ENCODE data around the gene ZNF330. TPM values are rescaled to one million over a fixed set of nuclear protein-coding genes. Genes with fewer than 3 reads are reported as not detected.

Gene ZNF330
- total RNA-seq, 2 experiments from 2014 or later = 48.9 to 53.7 TPM

DNA sequence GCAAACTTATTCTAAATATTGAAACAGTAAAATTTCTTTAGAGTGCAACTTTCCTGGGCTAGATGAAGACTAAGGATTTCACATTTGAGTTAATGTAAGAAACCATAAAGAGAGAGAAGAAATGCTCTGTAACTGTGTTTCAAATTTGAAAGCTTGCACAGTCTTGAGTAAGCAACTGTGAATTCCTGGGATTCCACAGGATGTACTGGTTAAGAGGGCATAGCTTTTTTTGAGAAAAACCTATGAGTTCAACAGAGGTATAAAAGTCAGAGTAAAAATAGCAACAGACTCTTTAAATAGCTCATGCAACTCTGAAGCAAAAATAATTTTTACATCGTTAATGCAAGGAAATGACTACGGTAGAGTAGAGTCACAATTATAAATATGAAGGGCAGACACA lies 25.5 kb downstream of the ZNF330 start:
- Mint-ChIP-seq H3K27ac (peak overlapping the region; percentile 84), H3K36me3 (ENCODE audit: low read depth) (peaks cover 2% of the 10 kb centered on the region), H3K9me3 (no peaks in the 10 kb centered on the region), H3K4me3 (peak overlapping the region; percentile 22), H3K4me1 (peaks cover 31% of the 10 kb centered on the region), H3K27me3 (peaks cover 4% of the 10 kb centered on the region)
- POLR2A ChIA-PET = interaction anchor here (1.1 kb wide), 1 partner anchor 23 kb away, joined by 3 read pairs; no protein-coding TSS in a partner anchor
- CTCF ChIA-PET = no interaction called here
- no peak for DNase-seq

DNA sequence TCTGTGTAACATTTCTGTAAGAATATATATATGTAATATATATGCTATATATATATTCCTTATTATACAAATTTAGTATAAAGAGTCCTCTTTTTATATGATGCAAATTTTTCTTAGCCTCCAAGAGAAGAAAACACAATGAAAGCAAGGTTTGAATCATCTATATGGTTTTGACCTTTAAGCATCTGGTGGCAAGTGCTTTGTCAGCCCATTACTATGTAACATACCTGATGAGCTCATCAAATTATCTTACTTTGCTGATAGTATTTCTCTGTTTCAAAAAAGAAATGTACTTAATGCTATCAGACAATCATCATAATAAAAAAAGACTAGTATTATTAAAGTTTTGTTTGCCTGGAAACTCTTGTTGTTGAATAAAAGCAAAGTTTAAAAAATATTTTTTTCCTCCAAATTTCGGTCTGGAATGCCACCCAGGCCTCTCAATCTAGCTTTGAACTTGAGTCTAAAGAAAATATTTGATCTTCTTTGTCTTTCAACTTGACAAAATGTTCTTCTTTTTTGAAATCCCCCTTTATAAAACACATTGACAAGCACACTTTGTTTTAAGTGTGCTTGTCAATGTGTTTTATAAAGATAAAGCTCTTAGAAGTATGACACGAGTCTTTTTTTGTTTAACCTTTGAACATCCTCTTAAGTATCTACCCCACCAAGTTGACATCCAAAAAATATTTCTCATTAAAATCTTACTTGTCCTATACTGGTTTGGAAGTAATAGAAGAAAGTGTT lies 26.2 kb downstream of the ZNF330 start:
- POLR2A ChIA-PET = interaction anchor here (1.1 kb wide), 1 partner anchor 24 kb away, joined by 3 read pairs; no protein-coding TSS in a partner anchor
- DNase-seq = no peak
- Mint-ChIP-seq H3K4me1 (peaks cover 31% of the 10 kb centered on the region), H3K27ac (peak overlapping the region; percentile 55), H3K36me3 (ENCODE audit: low read depth) (peaks cover 2% of the 10 kb centered on the region), H3K9me3 (no peaks in the 10 kb centered on the region), H3K27me3 (peaks cover 4% of the 10 kb centered on the region), H3K4me3 (no peak overlapping the region)
- CTCF ChIA-PET = no interaction called here

- H3K4me3 Mint-ChIP-seq = no peak overlapping the region
- peaks cover 3% of the 10 kb centered on the region for H3K27me3 Mint-ChIP-seq
- H3K9me3 Mint-ChIP-seq = no peaks in the 10 kb centered on the region
- peaks cover 31% of the 10 kb centered on the region for H3K4me1 Mint-ChIP-seq
- CTCF ChIA-PET = no interaction called here
- H3K36me3 Mint-ChIP-seq (ENCODE audit: low read depth) = peaks cover 2% of the 10 kb centered on the region
- POLR2A ChIA-PET = interaction anchor here (1.1 kb wide), 1 partner anchor 24 kb away, joined by 3 read pairs; no protein-coding TSS in a partner anchor
- no peak for DNase-seq
- H3K27ac Mint-ChIP-seq = peak overlapping the region; percentile 52
These were observed 26.7 kb downstream of the ZNF330 start for GRCh38 chr4:141247430-141247780.

DNA sequence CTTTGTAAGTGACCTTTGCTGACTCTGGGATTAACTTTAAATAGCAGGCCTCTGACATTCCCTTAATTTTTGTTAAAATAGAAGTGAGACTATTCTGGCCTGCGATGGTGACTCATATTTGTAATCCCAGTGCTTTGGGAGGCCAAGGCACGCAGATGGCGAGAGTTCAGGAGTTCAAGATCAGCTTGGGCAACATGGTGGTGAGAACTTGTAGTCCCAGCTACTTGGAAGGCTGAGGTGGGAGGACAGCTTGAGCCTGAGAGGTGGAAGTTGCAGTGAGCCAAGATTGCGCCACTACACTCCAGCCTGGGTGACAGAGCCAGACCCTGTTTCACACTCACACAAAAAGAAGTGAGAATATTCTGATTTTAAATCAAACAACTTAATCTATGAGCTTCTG lies 27.3 kb downstream of the ZNF330 start:
- CTCF ChIA-PET = no interaction called here
- no peak for DNase-seq
- Mint-ChIP-seq H3K4me3 (no peak overlapping the region), H3K36me3 (ENCODE audit: low read depth) (peaks cover 2% of the 10 kb centered on the region), H3K9me3 (no peaks in the 10 kb centered on the region), H3K4me1 (peaks cover 34% of the 10 kb centered on the region), H3K27me3 (peaks cover 3% of the 10 kb centered on the region), H3K27ac (no peak overlapping the region)
- POLR2A ChIA-PET = no interaction called here

- no peak overlapping the region for H3K4me3 Mint-ChIP-seq
- H3K27ac Mint-ChIP-seq = no peak overlapping the region
- POLR2A ChIA-PET = no interaction called here
- H3K9me3 Mint-ChIP-seq = no peaks in the 10 kb centered on the region
- peaks cover 38% of the 10 kb centered on the region for H3K4me1 Mint-ChIP-seq
- H3K27me3 Mint-ChIP-seq = peaks cover 5% of the 10 kb centered on the region
- DNase-seq = no peak
- H3K36me3 Mint-ChIP-seq (ENCODE audit: low read depth) = peaks cover 2% of the 10 kb centered on the region
- CTCF ChIA-PET = no interaction called here
These were observed 27.8 kb downstream of the ZNF330 start for GRCh38 chr4:141248486-141248885.

GRCh38 chr4:141254326-141254725 lies 33.6 kb downstream of the ZNF330 start:
- H3K27me3 Mint-ChIP-seq = peaks cover 14% of the 10 kb centered on the region
- H3K9me3 Mint-ChIP-seq = no peaks in the 10 kb centered on the region
- no peak overlapping the region for H3K4me3 Mint-ChIP-seq

DNA sequence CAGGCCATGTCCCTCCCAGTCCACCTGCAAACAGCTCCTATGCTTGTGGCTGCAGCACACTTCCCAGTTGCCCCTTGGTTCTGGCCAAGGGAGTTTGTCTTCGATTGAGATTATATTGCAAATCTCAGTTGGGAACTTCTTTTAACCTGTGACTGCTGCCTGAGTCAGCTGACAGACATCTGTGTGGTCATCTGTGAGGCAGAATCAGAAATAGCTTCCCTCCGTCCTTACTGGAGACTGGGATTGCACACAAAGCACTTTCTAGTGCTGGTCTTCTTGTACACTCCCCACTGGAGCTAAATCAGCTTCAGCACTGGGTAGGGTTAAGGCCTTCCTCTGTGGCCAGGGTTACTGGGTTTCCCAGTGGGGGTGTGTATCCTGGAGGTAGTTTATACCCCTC lies 34.3 kb downstream of the ZNF330 start:
- H3K4me3 Mint-ChIP-seq = no peak overlapping the region
- H3K36me3 Mint-ChIP-seq (ENCODE audit: low read depth) = no peaks in the 10 kb centered on the region
- no peak for DNase-seq
- peaks cover 14% of the 10 kb centered on the region for H3K27me3 Mint-ChIP-seq
- peaks cover 7% of the 10 kb centered on the region for H3K4me1 Mint-ChIP-seq
- ChIA-PET POLR2A (no interaction called here), CTCF (interaction anchor here (0.8 kb wide), 1 partner anchor 12 kb away, joined by 3 read pairs; no protein-coding TSS in a partner anchor)
- H3K9me3 Mint-ChIP-seq = no peaks in the 10 kb centered on the region
- H3K27ac Mint-ChIP-seq = no peak overlapping the region

More at GRCh38 chr4:141254326-141254725, 33.6 kb downstream of the ZNF330 start:
- CTCF ChIA-PET = no interaction called here
- H3K36me3 Mint-ChIP-seq (ENCODE audit: low read depth) = no peaks in the 10 kb centered on the region
- POLR2A ChIA-PET = interaction anchor here (0.5 kb wide), 1 partner anchor 489 kb away, joined by 3 read pairs; no protein-coding TSS in a partner anchor
- no peak overlapping the region for H3K27ac Mint-ChIP-seq
- H3K4me1 Mint-ChIP-seq = peaks cover 7% of the 10 kb centered on the region
- no peak for DNase-seq

DNA sequence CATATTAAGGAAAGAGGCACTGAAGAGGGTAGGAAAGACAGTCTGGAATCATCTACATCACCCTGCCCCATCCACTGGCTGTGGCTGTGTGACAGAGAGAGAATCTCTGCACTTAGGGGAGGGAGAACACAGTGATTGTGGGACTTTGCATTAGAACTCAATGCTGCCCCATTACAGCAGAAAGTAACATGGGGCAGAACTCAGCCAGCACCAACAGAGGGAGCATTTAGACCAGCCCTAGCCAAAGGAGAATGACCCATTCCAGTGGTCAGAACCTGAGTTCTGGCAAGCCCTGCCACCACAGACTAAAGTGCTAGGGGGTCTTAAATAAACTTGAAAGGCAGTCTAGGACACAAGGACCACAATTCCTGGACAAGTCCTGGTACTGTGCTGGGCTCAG lies 37.9 kb downstream of the ZNF330 start:
- no peak for DNase-seq
- H3K4me1 Mint-ChIP-seq = no peaks in the 10 kb centered on the region
- no peaks in the 10 kb centered on the region for H3K36me3 Mint-ChIP-seq (ENCODE audit: low read depth)
- ChIA-PET POLR2A (no interaction called here), CTCF (no interaction called here)
- no peak overlapping the region for H3K4me3 Mint-ChIP-seq
- peaks cover 13% of the 10 kb centered on the region for H3K27me3 Mint-ChIP-seq
- no peak overlapping the region for H3K27ac Mint-ChIP-seq
- H3K9me3 Mint-ChIP-seq = no peaks in the 10 kb centered on the region

DNA sequence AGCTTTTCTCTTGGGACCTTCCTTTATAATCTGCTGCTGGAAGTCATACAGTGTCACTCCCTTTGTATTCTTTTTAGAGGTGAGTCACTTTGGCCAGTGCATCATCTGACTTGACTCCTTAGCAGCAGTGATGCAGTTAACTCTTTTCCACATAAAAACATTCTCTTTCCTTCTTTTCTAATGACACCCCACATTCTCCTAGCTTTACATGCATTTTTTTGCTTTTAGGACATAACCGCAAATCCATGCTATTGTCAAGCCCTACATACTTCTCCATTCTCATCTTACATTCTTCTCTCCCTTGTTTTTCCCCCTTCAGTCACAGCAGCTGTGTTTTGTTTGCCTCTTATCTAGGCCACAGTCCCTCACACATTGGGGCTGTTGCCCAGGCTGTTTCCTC lies 55.1 kb downstream of the ZNF330 start:
- H3K4me1 Mint-ChIP-seq = no peaks in the 10 kb centered on the region
- no peaks in the 10 kb centered on the region for H3K9me3 Mint-ChIP-seq
- ChIA-PET POLR2A (no interaction called here), CTCF (no interaction called here)
- H3K36me3 Mint-ChIP-seq (ENCODE audit: low read depth) = no peaks in the 10 kb centered on the region
- H3K4me3 Mint-ChIP-seq = no peak overlapping the region
- H3K27me3 Mint-ChIP-seq = peaks cover 8% of the 10 kb centered on the region
- no peak overlapping the region for H3K27ac Mint-ChIP-seq
- no peak for DNase-seq

GRCh38 chr4:141283152-141283551 lies 62.5 kb downstream of the ZNF330 start:
- no peaks in the 10 kb centered on the region for H3K9me3 Mint-ChIP-seq
- H3K4me3 Mint-ChIP-seq = no peak overlapping the region
- ChIA-PET CTCF (no interaction called here), POLR2A (no interaction called here)
- DNase-seq = no peak
- no peaks in the 10 kb centered on the region for H3K4me1 Mint-ChIP-seq
- H3K27me3 Mint-ChIP-seq = peaks cover 18% of the 10 kb centered on the region
- H3K27ac Mint-ChIP-seq = no peak overlapping the region
- no peaks in the 10 kb centered on the region for H3K36me3 Mint-ChIP-seq (ENCODE audit: low read depth)

DNA sequence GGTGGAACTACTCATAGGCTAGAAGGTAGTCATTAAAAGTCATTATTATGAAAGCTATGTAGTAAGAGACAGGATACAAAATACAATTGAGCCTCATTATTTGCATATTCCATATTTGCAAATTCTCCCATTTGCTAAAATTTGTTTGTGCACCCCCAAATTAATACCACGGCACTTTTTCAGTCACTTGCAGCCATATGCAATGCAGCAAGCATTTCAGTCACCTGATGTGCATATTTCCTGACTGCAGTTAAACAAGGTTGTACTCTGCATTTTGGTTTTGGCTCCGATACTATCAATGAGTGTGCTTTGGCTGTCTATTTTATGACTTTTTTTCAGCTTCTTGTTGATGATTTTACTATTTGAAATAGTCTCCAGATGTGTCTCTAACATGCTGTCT lies 62.9 kb downstream of the ZNF330 start:
- Mint-ChIP-seq H3K36me3 (ENCODE audit: low read depth) (no peaks in the 10 kb centered on the region), H3K27ac (no peak overlapping the region), H3K4me3 (no peak overlapping the region), H3K4me1 (no peaks in the 10 kb centered on the region), H3K9me3 (no peaks in the 10 kb centered on the region), H3K27me3 (peaks cover 19% of the 10 kb centered on the region)
- no peak for DNase-seq
- ChIA-PET CTCF (no interaction called here), POLR2A (no interaction called here)

Other genes starting within 250 kb of the ZNF330 start
- not detected for gene RNF150, start 87.4 kb upstream of the ZNF330 start, total RNA-seq

Measured in activated CD4-positive, alpha-beta memory T cell treated with anti-CD3 and anti-CD28 coated beads, Interleukin-2, amount 10 ng/mL, durations not matched to agents 7 days and 5 days (primary cell).